NCI-H82 (cell line): Measurements from ENCODE around the gene ARHGAP31.
"Not testable (repeated sequence)": the region's sequence is repeated elsewhere in the genome, so short reads cannot be mapped to it uniquely, and the experiment has no call there.

Experiments
- DNase-seq: peaks from one replicate; lab custom pipeline; 2025; lab: John Stamatoyannopoulos, UW

The ARHGAP31 gene

GRCh38 chr3:119293871-119294695 is at the start of gene ARHGAP31:
Gene ARHGAP31 (plus strand): TSS chr3:119294383. CDS start chr3:119294905, 522 bp downstream.
- DNase-seq = peak; percentile 78

DNA sequence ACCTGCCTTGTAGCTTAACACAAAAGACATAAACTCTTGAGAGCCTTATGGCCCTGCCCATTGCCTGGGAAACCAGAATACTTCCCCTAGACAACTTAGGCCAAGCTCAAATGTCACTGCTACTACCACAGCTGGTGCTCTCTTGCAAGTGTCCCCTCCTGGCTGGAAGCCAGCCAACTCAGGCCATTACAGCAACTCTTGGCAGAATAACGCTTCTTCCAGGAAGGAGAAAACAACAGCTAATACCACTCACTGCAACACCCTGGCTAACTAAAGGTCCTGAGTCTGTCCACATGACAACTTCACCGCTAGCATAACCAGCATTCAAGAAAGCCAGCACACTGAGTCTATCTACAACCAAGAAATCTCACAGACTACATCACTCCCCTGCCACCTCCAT is 48.4 kb upstream of the ARHGAP31 start:
- peak; percentile 29 for DNase-seq

- no peak for DNase-seq
Measured at GRCh38 chr3:119255214-119255613, 39.0 kb upstream of the ARHGAP31 start.

DNA sequence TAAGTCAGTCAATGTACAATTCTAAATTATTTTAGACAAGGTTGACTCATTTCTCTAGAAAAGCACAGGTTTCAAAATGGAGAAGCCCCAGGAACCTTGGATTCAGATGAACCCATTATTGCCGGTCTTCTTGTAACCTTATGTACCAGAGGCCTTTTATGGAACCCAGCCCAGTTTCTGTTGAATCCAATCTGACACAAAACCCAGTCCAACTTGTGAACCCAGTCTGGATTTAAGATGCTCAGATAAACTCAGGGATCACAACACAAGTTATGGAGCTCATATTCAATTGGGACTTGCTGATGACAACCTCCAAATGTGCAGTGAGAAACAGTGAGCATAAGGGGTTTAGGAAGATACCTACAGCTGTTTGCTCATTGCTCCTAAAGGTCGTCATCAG is 37.1 kb upstream of the ARHGAP31 start:
- no peak for DNase-seq

GRCh38 chr3:119257654-119258410 is 36.4 kb upstream of the ARHGAP31 start:
- no peak for DNase-seq

DNA sequence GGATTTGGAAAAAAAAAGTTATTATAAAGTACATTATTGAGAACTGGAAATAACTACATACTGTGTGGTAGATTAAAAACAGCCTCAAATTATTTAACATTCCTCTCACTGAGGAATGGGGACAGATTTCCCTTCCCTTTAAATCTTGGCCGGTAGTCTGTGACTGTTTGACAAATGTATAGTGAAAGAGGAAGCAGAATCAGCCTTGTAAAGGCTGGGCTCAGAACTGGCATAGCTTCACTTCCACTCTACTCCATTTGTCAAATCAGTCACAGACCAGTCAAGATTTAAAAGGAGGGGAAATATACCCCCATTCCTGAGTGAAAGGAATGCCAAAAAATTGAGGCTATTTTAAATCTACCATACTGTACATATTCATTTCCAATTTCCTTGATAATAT is 35.3 kb upstream of the ARHGAP31 start:
- no peak for DNase-seq

- DNase-seq = no peak
Measured at GRCh38 chr3:119259821-119260220, 34.4 kb upstream of the ARHGAP31 start.

GRCh38 chr3:119261055-119261454 is 33.1 kb upstream of the ARHGAP31 start:
- DNase-seq = no peak

DNA sequence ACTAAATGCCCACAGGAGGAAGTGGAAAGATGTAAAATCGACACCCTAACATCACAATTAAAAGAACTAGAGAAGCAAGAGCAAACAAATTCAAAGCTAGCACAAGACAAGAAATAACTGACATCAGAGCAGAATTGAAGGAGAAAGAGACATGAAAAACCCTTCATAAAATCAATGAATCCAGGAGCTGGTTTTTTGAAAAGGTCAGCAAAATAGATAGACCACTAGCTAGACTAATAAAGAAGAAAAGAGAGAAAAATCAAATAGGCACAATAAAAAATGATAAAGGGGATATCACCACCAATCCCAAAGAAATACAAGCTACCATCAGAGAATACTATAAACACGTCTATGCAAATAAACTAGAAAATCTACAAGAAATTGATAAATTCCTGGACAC is 24.0 kb upstream of the ARHGAP31 start:
- DNase-seq = not testable (repeated sequence)

GRCh38 chr3:119276680-119277079 is 17.5 kb upstream of the ARHGAP31 start:
- no peak for DNase-seq

DNA sequence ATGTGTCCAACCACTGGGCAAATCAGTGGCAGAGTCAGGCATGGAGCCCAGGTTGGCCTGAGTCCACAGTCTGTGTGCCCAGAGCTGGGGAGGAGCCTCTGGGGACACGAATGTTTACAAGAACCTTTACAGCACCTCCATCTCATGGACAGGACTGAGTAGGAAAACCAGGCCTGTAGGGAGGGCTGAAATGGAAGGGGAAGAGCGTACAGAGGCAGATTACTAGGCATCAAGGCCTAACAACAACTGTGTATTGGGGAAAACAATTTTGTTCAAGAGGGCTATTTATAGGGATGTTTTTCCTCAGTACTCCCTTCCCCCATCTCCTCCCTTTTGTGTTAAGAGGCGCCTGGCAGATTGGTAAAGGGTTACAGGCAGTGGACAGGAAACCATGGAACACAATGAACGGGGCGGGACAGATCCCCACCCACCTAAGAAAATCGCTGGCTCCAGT is 15.1 kb upstream of the ARHGAP31 start:
- peak; percentile 18 for DNase-seq

DNA sequence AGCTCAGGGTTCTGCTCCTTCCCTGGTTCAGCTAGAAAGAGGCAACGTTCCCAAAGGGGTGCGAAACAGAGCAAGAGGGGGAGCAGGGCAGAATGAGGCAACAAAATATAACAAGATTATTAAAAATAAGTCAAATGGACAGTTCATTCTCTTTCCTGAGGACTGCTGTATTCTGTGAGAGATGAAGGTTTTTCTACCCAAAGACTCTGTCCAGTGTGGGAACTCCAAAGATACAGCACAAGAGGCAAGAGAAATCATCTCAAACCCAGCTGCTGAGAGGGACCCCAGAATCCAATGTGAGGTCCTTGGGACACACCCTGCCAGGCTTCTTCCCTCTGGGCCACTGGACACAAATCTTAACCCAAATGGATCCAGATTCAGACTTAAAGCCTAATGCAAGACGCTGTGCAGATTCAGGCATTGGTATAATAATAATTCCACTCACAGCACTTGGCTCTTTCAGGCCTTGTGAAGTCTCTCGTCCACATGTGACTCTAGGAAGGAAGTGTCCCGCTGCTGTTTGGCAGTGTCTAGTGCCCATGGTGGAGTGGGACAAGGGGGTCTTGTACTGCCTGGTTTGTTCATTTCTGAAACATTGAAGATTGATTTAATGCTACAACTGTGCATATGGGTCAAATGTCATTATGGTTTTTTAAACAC is 14.5 kb upstream of the ARHGAP31 start:
- no peak for DNase-seq

GRCh38 chr3:119288669-119289403 is 5.3 kb upstream of the ARHGAP31 start:
- no peak for DNase-seq

DNA sequence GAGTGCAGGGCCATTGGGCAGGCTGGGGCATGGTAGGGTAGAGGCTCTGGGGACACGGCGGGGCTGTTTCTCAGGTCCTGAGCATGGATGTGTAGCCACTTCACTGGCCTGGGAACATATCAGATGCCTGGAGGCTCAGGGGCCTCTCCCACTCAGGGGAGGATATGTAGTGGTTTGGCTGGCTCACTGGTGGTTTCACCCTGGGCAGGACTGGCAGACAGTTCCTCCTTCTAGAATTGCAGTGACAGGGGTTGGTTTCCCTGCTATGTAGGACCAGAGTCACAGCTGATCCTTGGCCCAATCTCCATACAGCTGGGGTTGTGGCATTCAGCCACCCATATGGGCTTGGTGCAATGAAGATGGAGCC is 4.8 kb upstream of the ARHGAP31 start:
- no peak for DNase-seq

GRCh38 chr3:119290613-119291012 is 3.6 kb upstream of the ARHGAP31 start:
- DNase-seq = no peak

- no peak for DNase-seq
Measured at GRCh38 chr3:119291062-119291700, 3.0 kb upstream of the ARHGAP31 start.

DNA sequence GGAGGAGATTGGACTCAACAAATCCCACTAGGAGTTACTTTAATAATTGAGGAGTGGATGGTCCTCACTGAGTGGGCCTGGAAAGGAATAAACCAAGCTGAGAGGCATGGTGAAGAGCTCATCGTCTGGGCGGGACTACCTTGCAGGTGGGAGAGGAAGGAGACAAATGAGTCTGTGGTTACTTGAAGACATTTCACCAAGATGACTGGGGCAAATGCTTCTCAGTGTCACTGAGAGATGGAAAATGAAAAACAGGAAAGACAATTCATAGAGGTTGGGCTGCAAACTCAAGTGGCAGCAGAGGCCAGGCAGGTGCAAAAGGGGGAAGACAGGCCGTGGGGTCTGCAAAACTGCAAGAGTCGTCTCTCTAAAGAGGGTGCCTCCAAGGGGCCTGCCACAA is 1.5 kb upstream of the ARHGAP31 start:
- DNase-seq = no peak

GRCh38 chr3:119293105-119293870 is 895 bp upstream of the ARHGAP31 start:
- DNase-seq = no peak

- peak; percentile 46 for DNase-seq
Measured at GRCh38 chr3:119294696-119295671, 801 bp downstream of the ARHGAP31 start.
